Measurements from ENCODE around the gene CCDC88C. TPM values are rescaled to one million over a fixed set of nuclear protein-coding genes. Genes with fewer than 3 reads are reported as not detected.

CCDC88C gene
- total RNA-seq, 6 donors from 2014 or later = 33.1 to 119 (median 54.5) TPM

DNA sequence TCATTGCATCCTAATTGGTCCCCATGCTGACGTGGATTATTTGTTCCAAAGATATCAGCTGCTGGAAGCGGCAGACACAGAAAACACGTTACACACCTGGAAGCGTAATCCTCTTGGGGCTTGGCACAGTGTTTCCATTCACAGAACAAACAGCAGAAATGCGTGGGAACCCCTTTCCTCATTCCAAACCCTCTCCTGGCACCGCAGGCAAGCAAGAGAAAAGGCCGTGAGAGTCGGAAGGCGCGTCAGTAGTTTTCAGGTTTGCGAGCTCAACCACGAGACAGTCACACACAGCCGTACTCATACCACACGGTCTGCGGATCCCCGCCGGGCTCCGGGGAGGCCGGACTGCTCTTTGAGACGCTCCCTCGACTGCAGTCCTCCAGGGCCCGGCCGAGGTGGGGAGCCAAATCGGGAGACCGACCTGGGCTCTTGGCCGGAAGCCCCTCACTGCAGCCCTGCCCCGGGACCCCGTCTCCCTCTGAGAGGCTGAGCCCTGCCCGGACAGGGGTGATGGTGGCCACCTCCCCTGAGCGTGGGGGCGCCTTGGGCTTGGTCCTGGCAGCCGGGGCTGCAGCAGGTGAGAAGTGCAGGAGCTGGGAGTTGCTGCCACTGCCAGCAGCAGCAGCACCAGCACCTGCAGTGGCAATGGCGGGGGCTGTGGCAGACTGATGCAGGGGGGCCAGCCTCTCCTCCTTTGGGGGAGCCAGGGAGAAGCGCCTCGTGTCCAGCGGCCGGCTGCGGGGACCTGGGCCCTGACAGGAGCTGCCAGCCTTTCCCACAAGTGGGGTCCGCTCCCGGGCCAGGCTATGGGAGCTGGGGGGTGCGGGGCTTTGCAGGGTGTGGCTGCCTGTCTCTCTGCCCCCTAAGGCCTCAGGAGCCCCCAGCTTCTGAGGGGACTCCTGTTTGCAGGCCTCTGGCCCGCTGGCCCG, 145.0 kb downstream of the CCDC88C start:
- H3K36me3 ChIP-seq = peaks cover 4 to 51% (median 27%) of the 10 kb centered on the region in 4 donors
- DNase-seq (peak in 1 of 2 donors; percentile 85), ATAC-seq (ENCODE audit: low FRiP score in 2 of 2) (no peak)
- no peak overlapping the region for H3K4me3 ChIP-seq
- H3K27me3 ChIP-seq = no peaks in the 10 kb centered on the region
- 91 to 93% methylated on average over 26 to 40 of the region's 43 CpGs for WGBS, 2 donors
- no peaks in the 10 kb centered on the region for H3K9me3 ChIP-seq
- H3K4me1 ChIP-seq = peaks cover 5 to 21% (median 13%) of the 10 kb centered on the region in 4 donors
- TF ChIP-seq POLR2A (IDR thresholded peaks at IDR 0.05) (no peak), EP300 (IDR thresholded peaks at IDR 0.05) (no peak), POLR2AphosphoS5 (IDR thresholded peaks at IDR 0.05) (no peak)
- TF ChIP-seq, protein P1, sequence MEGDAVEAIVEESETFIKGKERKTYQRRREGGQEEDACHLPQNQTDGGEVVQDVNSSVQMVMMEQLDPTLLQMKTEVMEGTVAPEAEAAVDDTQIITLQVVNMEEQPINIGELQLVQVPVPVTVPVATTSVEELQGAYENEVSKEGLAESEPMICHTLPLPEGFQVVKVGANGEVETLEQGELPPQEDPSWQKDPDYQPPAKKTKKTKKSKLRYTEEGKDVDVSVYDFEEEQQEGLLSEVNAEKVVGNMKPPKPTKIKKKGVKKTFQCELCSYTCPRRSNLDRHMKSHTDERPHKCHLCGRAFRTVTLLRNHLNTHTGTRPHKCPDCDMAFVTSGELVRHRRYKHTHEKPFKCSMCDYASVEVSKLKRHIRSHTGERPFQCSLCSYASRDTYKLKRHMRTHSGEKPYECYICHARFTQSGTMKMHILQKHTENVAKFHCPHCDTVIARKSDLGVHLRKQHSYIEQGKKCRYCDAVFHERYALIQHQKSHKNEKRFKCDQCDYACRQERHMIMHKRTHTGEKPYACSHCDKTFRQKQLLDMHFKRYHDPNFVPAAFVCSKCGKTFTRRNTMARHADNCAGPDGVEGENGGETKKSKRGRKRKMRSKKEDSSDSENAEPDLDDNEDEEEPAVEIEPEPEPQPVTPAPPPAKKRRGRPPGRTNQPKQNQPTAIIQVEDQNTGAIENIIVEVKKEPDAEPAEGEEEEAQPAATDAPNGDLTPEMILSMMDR (IDR thresholded peaks at IDR 0.05) = no peak
- peak overlapping the region in 2 of 4 donors; percentile 13 to 54 for H3K27ac ChIP-seq

DNA sequence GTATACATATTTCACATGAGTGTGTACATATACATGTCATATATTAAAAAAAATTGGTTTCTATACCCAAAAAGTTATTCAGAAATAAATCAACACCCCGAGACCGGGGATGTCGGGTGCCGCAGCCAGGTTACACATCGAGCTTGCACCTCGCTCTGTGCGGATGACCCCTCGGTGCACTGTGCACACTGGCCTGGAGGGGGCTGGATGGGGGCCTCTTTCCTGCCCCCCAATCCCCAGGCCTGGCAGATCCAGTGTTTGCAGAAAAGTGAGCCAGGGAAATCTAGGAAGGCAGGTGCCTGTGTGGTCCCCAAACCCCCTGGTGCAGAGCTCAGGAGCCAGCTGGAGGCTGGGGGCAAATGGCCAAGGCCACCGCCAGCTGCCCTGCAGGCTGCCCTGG, 146.0 kb downstream of the CCDC88C start:
- Histone ChIP-seq H3K36me3 (peaks cover 4 to 41% (median 19%) of the 10 kb centered on the region in 4 donors), H3K27me3 (no peaks in the 10 kb centered on the region), H3K9me3 (no peaks in the 10 kb centered on the region), H3K27ac (peak overlapping the region in 1 of 4 donors; percentile 44), H3K4me3 (no peak overlapping the region), H3K4me1 (peaks cover 5 to 21% (median 13%) of the 10 kb centered on the region in 4 donors)
- WGBS, 2 donors = 94 to 96% methylated on average over 8 to 9 of the region's 9 CpGs
- DNase-seq (no peak), ATAC-seq (ENCODE audit: low FRiP score in 2 of 2) (no peak)
- TF ChIP-seq POLR2AphosphoS5 (IDR thresholded peaks at IDR 0.05) (no peak), EP300 (IDR thresholded peaks at IDR 0.05) (no peak), POLR2A (IDR thresholded peaks at IDR 0.05) (no peak)
- TF ChIP-seq, protein P1 (IDR thresholded peaks at IDR 0.05) = no peak

DNA sequence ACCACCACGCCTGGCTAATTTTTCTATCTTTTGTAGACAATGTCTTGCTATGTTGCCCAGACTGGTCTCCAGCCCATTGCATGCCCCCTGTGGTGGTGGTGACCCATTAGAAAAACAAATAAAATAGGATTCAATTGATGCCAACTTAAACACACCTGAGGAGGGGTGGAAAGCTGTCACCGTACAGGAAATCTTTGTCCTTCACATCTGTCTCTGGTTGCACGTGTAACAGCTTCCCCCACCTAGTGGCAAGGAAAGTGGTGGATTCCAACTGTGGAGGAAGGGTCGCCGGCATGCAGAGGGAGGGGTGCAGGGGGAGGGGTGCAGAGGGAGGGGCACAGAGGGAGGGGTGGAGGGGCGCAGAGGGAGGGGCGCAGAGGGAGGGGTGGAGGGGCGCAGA, 147.0 kb downstream of the CCDC88C start:
- Histone ChIP-seq H3K27me3 (no peaks in the 10 kb centered on the region), H3K36me3 (peaks cover 0 to 36% (median 16%) of the 10 kb centered on the region in 4 donors), H3K27ac (no peak overlapping the region), H3K4me1 (peaks cover 5 to 21% (median 13%) of the 10 kb centered on the region in 4 donors), H3K9me3 (no peaks in the 10 kb centered on the region), H3K4me3 (no peak overlapping the region)
- ATAC-seq (ENCODE audit: low FRiP score in 2 of 2) = no peak
- no peak for DNase-seq
- TF ChIP-seq, protein P1 (IDR thresholded peaks at IDR 0.05) = no peak
- TF ChIP-seq EP300 (IDR thresholded peaks at IDR 0.05) (no peak), POLR2A (IDR thresholded peaks at IDR 0.05) (no peak), POLR2AphosphoS5 (IDR thresholded peaks at IDR 0.05) (no peak)
- WGBS, 2 donors = 59 to 61% methylated on average over 4 to 5 of the region's 8 CpGs

DNA sequence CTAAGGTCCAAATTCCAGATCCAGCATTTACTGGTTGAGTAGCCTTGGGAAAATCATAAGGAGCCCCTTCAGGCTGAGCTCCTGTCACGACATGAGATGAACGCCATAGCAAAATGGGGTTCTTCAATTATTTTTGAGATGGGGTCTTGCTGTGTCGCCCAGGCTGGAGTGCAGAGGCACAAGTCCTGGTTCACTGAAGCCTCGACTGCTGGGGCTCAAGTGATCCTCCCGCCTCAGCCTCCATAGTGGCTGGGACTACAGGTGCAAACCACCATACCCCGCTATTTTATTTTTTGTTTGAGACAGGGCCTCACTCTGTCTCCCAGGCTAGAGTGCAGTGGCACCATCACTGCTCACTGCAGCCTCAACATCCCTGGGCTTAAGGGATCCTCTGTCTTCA, 147.4 kb downstream of the CCDC88C start:
- H3K36me3 ChIP-seq = peaks cover 0 to 33% (median 16%) of the 10 kb centered on the region in 4 donors
- DNase-seq (no peak), ATAC-seq (ENCODE audit: low FRiP score in 2 of 2) (no peak)
- TF ChIP-seq EP300 (IDR thresholded peaks at IDR 0.05) (no peak), POLR2A (IDR thresholded peaks at IDR 0.05) (no peak), POLR2AphosphoS5 (IDR thresholded peaks at IDR 0.05) (no peak)
- TF ChIP-seq, protein P1 (IDR thresholded peaks at IDR 0.05) = no peak
- no peaks in the 10 kb centered on the region for H3K27me3 ChIP-seq
- H3K4me1 ChIP-seq = peaks cover 5 to 21% (median 13%) of the 10 kb centered on the region in 4 donors
- 95 to 98% methylated on average over 6 of the region's 6 CpGs for WGBS, 2 donors
- H3K27ac ChIP-seq = peak overlapping the region in 2 of 4 donors; percentile 65 to 72
- no peak overlapping the region for H3K4me3 ChIP-seq
- H3K9me3 ChIP-seq = no peaks in the 10 kb centered on the region

All from upper lobe of left lung (tissue), 6 donors.